T-helper 17 cell (primary cell): ENCODE results near the gene HYDIN. TPM values are rescaled to one million over a fixed set of nuclear protein-coding genes. Genes with fewer than 3 reads are reported as not detected.
"Not testable (repeated sequence)": the region's sequence is repeated elsewhere in the genome, so short reads cannot be mapped to it uniquely, and the experiment has no call there.

ENCODE experiments used
- ATAC-seq: fragments of 150-1000 bp; cut with Tn5 transposase; 2 replicates; pipeline ENCODE4 v1.10.0; 2021; ENCODE audit warnings: mild to moderate bottlenecking, moderate library complexity
- DNase-seq, 3 donors: peaks; one replicate each; pipeline versions ENCODE4 v3.0.0 to v3.0.0-alpha.2; 2020 to 2021
- H3K9me3 ChIP-seq: one replicate; pipeline ENCODE4 v1.7.0; 2013; ENCODE audit warnings: low read length, mild to moderate bottlenecking; ENCODE audit not compliant: control insufficient read depth, poor library complexity, severe bottlenecking
- H3K27ac Mint-ChIP-seq: one replicate; pipeline ENCODE4 v1.8.0; 2022; ENCODE audit warnings: mild to moderate bottlenecking, moderate library complexity, mixed read lengths
- H3K27me3 Mint-ChIP-seq: one replicate; pipeline ENCODE4 v1.8.0; 2022; ENCODE audit warnings: mixed read lengths
- H3K36me3 Mint-ChIP-seq: one replicate; pipeline ENCODE4 v1.8.0; 2022; ENCODE audit warnings: low read depth, mixed read lengths
- H3K4me1 Mint-ChIP-seq: one replicate; pipeline ENCODE4 v1.8.0; 2022; ENCODE audit warnings: mild to moderate bottlenecking, mixed read lengths
- H3K4me3 Mint-ChIP-seq: one replicate; pipeline ENCODE4 v1.8.0; 2022; ENCODE audit warnings: mild to moderate bottlenecking, moderate library complexity, mixed read lengths
- total RNA-seq, 4 donors: library from RNA in 2 of 4; stranded (reverse) in 2 of 4; gene quantifications; one replicate each; pipeline ENCODE4 v1.2.3 and lab custom pipeline; 2022 to 2026

Gene HYDIN
- total RNA-seq, 2 donors from 2014 or later, result not detected

DNA sequence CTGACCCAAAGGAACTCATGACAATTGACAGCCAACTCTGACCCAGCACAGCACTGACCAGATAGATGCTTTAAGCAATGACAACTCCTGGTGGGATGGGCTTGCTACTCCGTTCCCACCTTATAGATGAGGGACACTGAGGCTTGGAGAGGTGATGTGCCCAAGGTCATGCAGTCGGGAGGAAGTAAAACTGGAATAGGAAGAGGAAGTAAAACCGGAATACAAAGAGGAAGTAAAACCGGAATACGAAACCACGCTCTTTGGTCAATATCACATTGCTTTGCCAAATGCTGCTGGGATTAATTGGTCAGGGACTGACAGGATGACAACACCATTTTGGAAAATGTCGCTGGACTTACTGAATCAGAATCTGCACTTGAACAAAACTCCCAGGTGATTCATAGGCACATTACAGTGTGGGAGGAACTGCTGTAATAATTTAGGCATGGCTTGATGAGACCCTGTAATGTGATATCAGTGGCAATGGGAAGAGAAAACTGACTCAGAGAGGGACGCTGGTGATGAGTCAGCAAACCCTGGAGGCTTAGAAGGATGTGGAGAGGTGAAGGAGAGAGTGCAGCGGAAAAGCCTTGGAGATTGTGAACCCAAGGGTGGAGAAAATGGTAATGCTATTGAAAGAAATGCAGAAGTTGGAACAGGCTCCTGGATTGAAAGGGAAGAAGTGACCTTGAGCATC, 243.4 kb downstream of the HYDIN start:
- not testable (repeated sequence) for H3K36me3 Mint-ChIP-seq, H3K4me1 Mint-ChIP-seq, H3K27ac Mint-ChIP-seq, H3K9me3 ChIP-seq, H3K27me3 Mint-ChIP-seq, DNase-seq, ATAC-seq, H3K4me3 Mint-ChIP-seq

DNA sequence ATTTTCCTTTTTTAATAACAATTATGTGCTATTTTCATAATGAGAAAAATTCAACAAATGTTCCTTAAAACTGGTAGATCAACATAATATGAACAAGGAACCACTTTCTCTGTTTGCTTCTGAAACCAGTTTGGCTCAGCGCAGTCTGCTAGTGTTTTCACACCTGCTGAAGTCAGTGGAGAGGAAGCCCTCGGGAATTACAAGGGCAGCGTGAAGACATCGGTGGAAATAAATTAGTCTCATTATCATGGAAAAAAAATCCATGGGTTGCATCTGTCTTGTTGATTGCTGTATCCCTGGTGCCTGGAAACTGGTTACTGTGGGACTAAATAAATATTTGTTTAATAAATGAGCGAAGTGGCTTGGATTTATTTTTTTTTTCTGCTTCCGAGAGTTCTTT, 245.8 kb downstream of the HYDIN start:
- H3K27ac Mint-ChIP-seq, H3K4me3 Mint-ChIP-seq, H3K9me3 ChIP-seq, DNase-seq, H3K27me3 Mint-ChIP-seq, H3K36me3 Mint-ChIP-seq, H3K4me1 Mint-ChIP-seq, ATAC-seq: not testable (repeated sequence)

- H3K9me3 ChIP-seq, result not testable (repeated sequence)
Observed at GRCh38 chr16:70968332-70968731, 262.2 kb downstream of the HYDIN start.

GRCh38 chr16:70960169-70960568, 270.4 kb downstream of the HYDIN start:
- ATAC-seq, H3K4me1 Mint-ChIP-seq, H3K27me3 Mint-ChIP-seq, H3K27ac Mint-ChIP-seq, H3K4me3 Mint-ChIP-seq, DNase-seq, H3K36me3 Mint-ChIP-seq, H3K9me3 ChIP-seq: not testable (repeated sequence)

More at GRCh38 chr16:70968332-70968731, 262.2 kb downstream of the HYDIN start:
- not testable (repeated sequence) for H3K27ac Mint-ChIP-seq, H3K4me1 Mint-ChIP-seq, H3K36me3 Mint-ChIP-seq, DNase-seq, ATAC-seq, H3K4me3 Mint-ChIP-seq, H3K27me3 Mint-ChIP-seq

DNA sequence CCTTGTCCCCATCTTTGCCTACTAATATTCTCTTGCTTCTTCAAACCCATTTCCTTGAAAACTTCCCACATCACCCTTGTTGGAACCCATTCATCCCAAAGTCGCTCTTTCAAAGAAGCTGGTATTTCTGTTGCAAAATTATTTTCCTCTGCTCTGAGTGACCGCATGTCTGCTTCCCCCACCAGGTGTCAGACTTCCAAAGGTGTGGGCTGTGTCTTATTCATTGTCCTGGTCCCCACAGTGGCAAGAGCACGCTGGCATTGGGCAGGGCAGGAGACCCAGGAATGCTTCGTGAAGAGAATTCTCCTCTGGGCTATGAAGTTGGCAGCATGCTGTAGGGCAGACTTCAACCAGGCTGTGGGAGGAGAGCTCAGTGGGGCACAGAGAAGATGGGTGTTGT, 275.6 kb downstream of the HYDIN start:
- H3K4me1 Mint-ChIP-seq, H3K36me3 Mint-ChIP-seq, H3K9me3 ChIP-seq, H3K27ac Mint-ChIP-seq, H3K27me3 Mint-ChIP-seq, ATAC-seq, H3K4me3 Mint-ChIP-seq, DNase-seq: not testable (repeated sequence)

GRCh38 chr16:70953824-70954223, 276.7 kb downstream of the HYDIN start:
- H3K9me3 ChIP-seq, ATAC-seq, H3K27me3 Mint-ChIP-seq, DNase-seq, H3K36me3 Mint-ChIP-seq, H3K4me1 Mint-ChIP-seq, H3K27ac Mint-ChIP-seq, H3K4me3 Mint-ChIP-seq: not testable (repeated sequence)

GRCh38 chr16:70943551-70943950, 287.0 kb downstream of the HYDIN start:
- H3K36me3 Mint-ChIP-seq, H3K9me3 ChIP-seq, ATAC-seq, DNase-seq, H3K27me3 Mint-ChIP-seq, H3K27ac Mint-ChIP-seq, H3K4me1 Mint-ChIP-seq, H3K4me3 Mint-ChIP-seq: not testable (repeated sequence)

GRCh38 chr16:70939690-70940359, 290.7 kb downstream of the HYDIN start:
- H3K4me1 Mint-ChIP-seq, H3K27me3 Mint-ChIP-seq, H3K9me3 ChIP-seq, DNase-seq, H3K27ac Mint-ChIP-seq, ATAC-seq, H3K36me3 Mint-ChIP-seq, H3K4me3 Mint-ChIP-seq: not testable (repeated sequence)

DNA sequence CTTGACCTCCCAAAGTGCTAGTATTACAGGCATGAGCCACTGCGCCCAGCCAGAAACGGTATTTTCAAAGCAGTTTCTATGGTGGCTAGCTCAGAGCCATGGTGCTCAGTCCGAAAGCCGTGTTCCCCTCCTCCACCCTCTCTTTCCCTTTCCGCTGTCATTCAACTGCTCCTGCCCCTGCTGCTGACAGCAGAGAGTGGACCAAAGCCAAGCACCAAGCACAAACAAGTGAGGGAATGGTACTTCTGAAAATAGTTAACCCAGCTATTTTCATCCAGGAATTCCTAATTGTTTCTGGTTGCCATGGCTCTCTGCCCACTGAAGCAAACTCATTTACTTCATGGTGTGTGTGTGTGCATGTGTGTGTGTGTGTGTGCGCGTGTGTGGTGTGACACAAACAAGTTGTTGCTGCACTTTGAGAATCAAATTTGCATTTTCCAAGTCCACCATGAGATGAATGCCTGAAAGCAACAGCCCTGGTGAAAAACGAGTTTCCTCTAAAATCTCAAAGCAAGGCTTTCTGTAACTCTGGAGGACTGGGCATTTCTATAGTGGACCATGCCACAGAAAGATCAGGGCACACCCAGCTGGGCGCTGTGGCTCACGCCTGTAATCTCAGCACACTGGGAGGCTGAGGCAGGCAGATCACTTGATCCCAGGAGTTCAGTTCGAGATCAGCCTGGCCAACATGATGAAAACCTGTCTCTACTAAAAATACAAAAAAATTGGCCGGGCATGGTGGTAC, 293.6 kb downstream of the HYDIN start:
- not testable (repeated sequence) for H3K27ac Mint-ChIP-seq, ATAC-seq, H3K27me3 Mint-ChIP-seq, DNase-seq, H3K4me3 Mint-ChIP-seq, H3K36me3 Mint-ChIP-seq, H3K4me1 Mint-ChIP-seq, H3K9me3 ChIP-seq

GRCh38 chr16:70935325-70935724, 295.2 kb downstream of the HYDIN start:
- H3K27ac Mint-ChIP-seq, H3K4me3 Mint-ChIP-seq, H3K9me3 ChIP-seq, ATAC-seq, H3K4me1 Mint-ChIP-seq, H3K27me3 Mint-ChIP-seq, H3K36me3 Mint-ChIP-seq, DNase-seq: not testable (repeated sequence)

DNA sequence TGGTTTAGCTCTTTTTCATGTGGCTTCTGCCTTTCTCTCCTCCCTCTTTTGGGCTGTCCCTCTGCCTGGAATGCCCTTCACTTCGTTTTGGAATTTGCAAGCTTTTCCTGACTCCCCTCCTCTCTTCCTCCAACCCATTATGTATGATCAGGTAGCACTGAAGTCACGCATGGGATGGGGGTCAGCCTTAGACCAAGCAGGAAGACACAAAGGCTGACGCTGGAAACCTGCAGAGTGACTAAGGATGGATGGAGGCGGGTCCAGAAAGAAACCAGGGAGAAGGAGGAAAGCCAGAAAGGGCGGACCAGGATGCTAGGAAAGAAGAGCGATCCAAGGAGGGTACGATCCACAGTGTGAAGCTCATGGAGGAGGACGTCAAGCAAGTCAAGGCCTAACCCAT, 296.8 kb downstream of the HYDIN start:
- H3K27me3 Mint-ChIP-seq, H3K4me1 Mint-ChIP-seq, DNase-seq, ATAC-seq, H3K4me3 Mint-ChIP-seq, H3K9me3 ChIP-seq, H3K36me3 Mint-ChIP-seq, H3K27ac Mint-ChIP-seq: not testable (repeated sequence)

DNA sequence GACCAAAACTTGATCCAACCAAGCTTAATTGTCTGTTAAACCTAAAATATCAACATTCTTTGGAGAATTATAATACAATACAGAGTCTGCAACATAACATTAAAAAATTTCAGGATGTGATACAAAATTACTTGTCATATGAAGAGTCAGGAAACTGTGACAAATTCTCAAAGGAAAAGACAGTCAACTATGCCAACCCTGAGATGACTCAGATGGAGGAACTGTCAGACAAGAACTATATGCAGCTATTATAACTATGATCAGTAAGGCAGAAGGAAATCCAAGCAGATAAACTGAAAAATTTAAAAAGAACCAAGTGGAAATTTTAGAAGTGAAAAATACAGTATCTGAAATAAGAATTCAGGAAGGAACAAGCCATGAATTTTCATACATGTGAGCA, 299.8 kb downstream of the HYDIN start:
- not testable (repeated sequence) for H3K27ac Mint-ChIP-seq, H3K4me1 Mint-ChIP-seq, H3K27me3 Mint-ChIP-seq, H3K9me3 ChIP-seq, DNase-seq, ATAC-seq, H3K4me3 Mint-ChIP-seq, H3K36me3 Mint-ChIP-seq

GRCh38 chr16:70922164-70922563, 308.4 kb downstream of the HYDIN start:
- DNase-seq, result not testable (repeated sequence)

More at GRCh38 chr16:70922164-70922563, 308.4 kb downstream of the HYDIN start:
- not testable (repeated sequence) for H3K36me3 Mint-ChIP-seq, H3K4me3 Mint-ChIP-seq, H3K9me3 ChIP-seq, H3K27ac Mint-ChIP-seq, ATAC-seq, H3K4me1 Mint-ChIP-seq
- H3K27me3 Mint-ChIP-seq, result peaks cover 15% of the 10 kb centered on the region
